Kidney epithelial cell (primary cell): ENCODE results near the gene CCDC197. TPM values are rescaled to one million over a fixed set of nuclear protein-coding genes. Genes with fewer than 3 reads are reported as not detected.

ENCODE experiments used
- DNase-seq: peaks from one replicate; pipeline ENCODE4 v3.0.0-alpha.2; 2010; ENCODE audit warnings: low read depth
- H3K27me3 ChIP-seq: 2 replicates; pipeline ENCODE4 v1.6.0; 2011; ENCODE audit warnings: low read length; ENCODE audit not compliant: control insufficient read depth, insufficient read depth
- H3K36me3 ChIP-seq: 2 replicates; pipeline ENCODE4 v1.5.1; 2011; ENCODE audit warnings: low read length; ENCODE audit not compliant: control insufficient read depth, insufficient read depth
- H3K4me3 ChIP-seq: 2 replicates; pipeline ENCODE4 v1.5.1; 2011; ENCODE audit warnings: low read depth, mild to moderate bottlenecking, control low read depth, low read length
- CTCF ChIP-seq: IDR thresholded peaks from 2 replicates; pipeline ENCODE4 v1.5.1; 2011; ENCODE audit warnings: mild to moderate bottlenecking, moderate library complexity, low read length, control low read depth, inconsistent platforms; ENCODE audit not compliant: insufficient read depth, poor library complexity, severe bottlenecking
- total RNA-seq: library from RNA; depleted of rRNA; stranded (reverse); fragments of >200 nt; gene quantifications from 2 replicates; pipeline ENCODE4 v1.2.3, GENCODE V29; 2015

The CCDC197 gene
- total RNA-seq, 1 donor from 2014 or later, result not detected

- DNase-seq, result no peak
- Histone ChIP-seq H3K36me3 (peaks cover 5% of the 10 kb centered on the region), H3K4me3 (no peak overlapping the region), H3K27me3 (no peaks in the 10 kb centered on the region)
- no peak for TF ChIP-seq CTCF
These were observed 52.5 kb downstream of the CCDC197 start for GRCh38 chr14:94049625-94050023.

GRCh38 chr14:94050231-94050880 is 53.3 kb downstream of the CCDC197 start:
- no peaks in the 10 kb centered on the region for H3K27me3 ChIP-seq
- H3K4me3 ChIP-seq, result no peak overlapping the region
- no peak for TF ChIP-seq CTCF
- peaks cover 7% of the 10 kb centered on the region for H3K36me3 ChIP-seq
- no peak for DNase-seq

GRCh38 chr14:94051115-94051514 is 54.0 kb downstream of the CCDC197 start:
- Histone ChIP-seq H3K4me3 (no peak overlapping the region), H3K27me3 (no peaks in the 10 kb centered on the region), H3K36me3 (peaks cover 7% of the 10 kb centered on the region)
- no peak for DNase-seq
- peak; percentile 61 for TF ChIP-seq CTCF

- Histone ChIP-seq H3K4me3 (no peak overlapping the region), H3K27me3 (no peaks in the 10 kb centered on the region), H3K36me3 (peaks cover 7% of the 10 kb centered on the region)
- DNase-seq, result no peak
- no peak for TF ChIP-seq CTCF
These were observed 54.7 kb downstream of the CCDC197 start for GRCh38 chr14:94051779-94052178.

- DNase-seq, result no peak
- Histone ChIP-seq H3K36me3 (peaks cover 7% of the 10 kb centered on the region), H3K4me3 (no peak overlapping the region), H3K27me3 (no peaks in the 10 kb centered on the region)
- no peak for TF ChIP-seq CTCF
These were observed 55.1 kb downstream of the CCDC197 start for GRCh38 chr14:94052199-94052598.

GRCh38 chr14:94052662-94053061 is 55.6 kb downstream of the CCDC197 start:
- DNase-seq, result no peak
- no peak overlapping the region for H3K4me3 ChIP-seq
- no peaks in the 10 kb centered on the region for H3K27me3 ChIP-seq
- H3K36me3 ChIP-seq, result peaks cover 6% of the 10 kb centered on the region
- no peak for TF ChIP-seq CTCF
